ENCODE data around the gene CPA1. TPM values are rescaled to one million over a fixed set of nuclear protein-coding genes. Genes with fewer than 3 reads are reported as not detected.

CPA1 gene
- total and polyA plus RNA-seq, 12 donors, result 0.14 to 15.0 (median 2.0) TPM; not detected in 4

GRCh38 chr7:130350945-130351790 lies 29.1 kb upstream of the CPA1 start:
- intact Hi-C loops (cut with DNase I), result no loop called here
- Histone ChIP-seq H3K4me3 (no peak overlapping the region), H3K9me3 (replicated peaks in 1 of 3) (no peaks in the 10 kb centered on the region), H3K4me1 (replicated peaks in 1 of 2) (peaks cover 8 to 13% of the 10 kb centered on the region in 2 donors), H3K27me3 (no peaks in the 10 kb centered on the region), H3K36me3 (replicated peaks in 1 of 2) (no peaks in the 10 kb centered on the region), H3K27ac (peak overlapping the region in 2 of 5 donors; percentile 75 to 84)
- 70 to 74% (median 72%) methylated on average over 20 of the region's 20 CpGs for WGBS, 4 donors
- TF ChIP-seq POLR2A (IDR thresholded peaks at IDR 0.05), result no peak
- no peak for DNase-seq

GRCh38 chr7:130351791-130352090 lies 28.6 kb upstream of the CPA1 start:
- Histone ChIP-seq H3K27ac (peak overlapping the region in 3 of 5 donors; percentile 28 to 84 (median 75)), H3K9me3 (replicated peaks in 1 of 3) (no peaks in the 10 kb centered on the region)

GRCh38 chr7:130352194-130353074 lies 27.9 kb upstream of the CPA1 start:
- DNase-seq, result peak in 2 of 7 donors; percentile 32 to 76
- no peak for TF ChIP-seq POLR2A (IDR thresholded peaks at IDR 0.05)
- TF ChIP-seq CTCF (IDR thresholded peaks at IDR 0.05), result no peak
- Histone ChIP-seq H3K27me3 (no peaks in the 10 kb centered on the region), H3K4me1 (replicated peaks in 1 of 2) (peaks cover 19 to 25% of the 10 kb centered on the region in 2 donors), H3K4me3 (peak overlapping the region in 1 of 4 donors; percentile 21), H3K9me3 (replicated peaks in 1 of 3) (no peaks in the 10 kb centered on the region), H3K36me3 (replicated peaks in 1 of 2) (no peaks in the 10 kb centered on the region), H3K27ac (peak overlapping the region; percentile 28 to 84 (median 57))
- intact Hi-C loops (cut with DNase I), result no loop called here
- WGBS, 4 donors, result 68 to 72% (median 69%) methylated on average over 17 to 20 of the region's 20 CpGs

More at GRCh38 chr7:130351791-130352090, 28.6 kb upstream of the CPA1 start:
- peak in 1 of 7 donors; percentile 43 for DNase-seq
- no peaks in the 10 kb centered on the region for H3K36me3 ChIP-seq (replicated peaks in 1 of 2)
- 80 to 94% (median 87%) methylated on average over 6 of the region's 6 CpGs for WGBS, 4 donors
- no peak for TF ChIP-seq POLR2A (IDR thresholded peaks at IDR 0.05)
- no peak for TF ChIP-seq CTCF (IDR thresholded peaks at IDR 0.05)
- intact Hi-C loops (cut with DNase I), result no loop called here
- H3K27me3 ChIP-seq, result no peaks in the 10 kb centered on the region
- peaks cover 12 to 19% of the 10 kb centered on the region in 2 donors for H3K4me1 ChIP-seq (replicated peaks in 1 of 2)
- no peak overlapping the region for H3K4me3 ChIP-seq

- intact Hi-C loops (cut with DNase I), result no loop called here
- Histone ChIP-seq H3K4me3 (no peak overlapping the region), H3K4me1 (replicated peaks in 1 of 2) (peaks cover 21 to 27% of the 10 kb centered on the region in 2 donors), H3K9me3 (replicated peaks in 1 of 3) (no peaks in the 10 kb centered on the region), H3K36me3 (replicated peaks in 1 of 2) (no peaks in the 10 kb centered on the region), H3K27ac (peak overlapping the region in 4 of 5 donors; percentile 13 to 81 (median 66)), H3K27me3 (no peaks in the 10 kb centered on the region)
- TF ChIP-seq CTCF (IDR thresholded peaks at IDR 0.05) (no peak), POLR2A (IDR thresholded peaks at IDR 0.05) (no peak)
- WGBS, 4 donors, result 86 to 94% (median 91%) methylated on average over 7 of the region's 7 CpGs
- peak in 2 of 7 donors; percentile 16 to 51 for DNase-seq
These were observed 27.1 kb upstream of the CPA1 start for GRCh38 chr7:130353196-130353595.
